C4-2B (cell line): ENCODE measurements around the gene GPR45.
A peak's percentile ranks its signal among the peaks of the same experiment; 100 is the strongest.

ENCODE experiments used
- H3K27ac ChIP-seq: fragments of 450-650 bp; 2 replicates; pipeline ENCODE4 v1.5.1; 2017
- ZFX ChIP-seq: fragments of 450-650 bp; IDR thresholded peaks from 2 replicates; pipeline ENCODE4 v1.6.1; 2017
- TF ChIP-seq, protein P1 (sequence below): fragments of 450-650 bp; conservative IDR thresholded peaks from 2 replicates; pipeline ENCODE4 v1.5.1; 2017; ENCODE audit warnings: mild to moderate bottlenecking

GPR45 gene

DNA sequence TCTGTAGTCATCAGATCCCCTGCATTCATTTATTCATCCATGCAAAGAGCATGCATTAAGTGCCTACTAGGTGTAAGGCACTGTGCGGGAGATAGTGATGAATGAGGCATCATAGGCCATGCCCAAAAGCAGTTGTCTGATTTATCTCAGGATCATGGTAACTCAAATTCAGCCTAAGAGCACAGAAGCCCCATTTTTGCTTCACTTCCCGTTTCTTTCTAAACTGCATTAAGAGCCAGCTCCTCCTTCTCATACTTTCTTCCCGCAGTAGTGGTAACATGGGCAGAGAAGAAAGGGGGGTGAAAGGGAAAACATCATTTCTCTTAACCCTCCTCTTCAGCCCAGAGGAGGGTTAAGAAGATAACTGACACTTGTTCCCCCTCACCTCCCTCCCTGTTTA is 2.9 kb downstream of the GPR45 start:
- TF ChIP-seq, protein P1, sequence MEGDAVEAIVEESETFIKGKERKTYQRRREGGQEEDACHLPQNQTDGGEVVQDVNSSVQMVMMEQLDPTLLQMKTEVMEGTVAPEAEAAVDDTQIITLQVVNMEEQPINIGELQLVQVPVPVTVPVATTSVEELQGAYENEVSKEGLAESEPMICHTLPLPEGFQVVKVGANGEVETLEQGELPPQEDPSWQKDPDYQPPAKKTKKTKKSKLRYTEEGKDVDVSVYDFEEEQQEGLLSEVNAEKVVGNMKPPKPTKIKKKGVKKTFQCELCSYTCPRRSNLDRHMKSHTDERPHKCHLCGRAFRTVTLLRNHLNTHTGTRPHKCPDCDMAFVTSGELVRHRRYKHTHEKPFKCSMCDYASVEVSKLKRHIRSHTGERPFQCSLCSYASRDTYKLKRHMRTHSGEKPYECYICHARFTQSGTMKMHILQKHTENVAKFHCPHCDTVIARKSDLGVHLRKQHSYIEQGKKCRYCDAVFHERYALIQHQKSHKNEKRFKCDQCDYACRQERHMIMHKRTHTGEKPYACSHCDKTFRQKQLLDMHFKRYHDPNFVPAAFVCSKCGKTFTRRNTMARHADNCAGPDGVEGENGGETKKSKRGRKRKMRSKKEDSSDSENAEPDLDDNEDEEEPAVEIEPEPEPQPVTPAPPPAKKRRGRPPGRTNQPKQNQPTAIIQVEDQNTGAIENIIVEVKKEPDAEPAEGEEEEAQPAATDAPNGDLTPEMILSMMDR = no peak
- TF ChIP-seq ZFX = no peak
- no peak overlapping the region for H3K27ac ChIP-seq

GRCh38 chr2:105248316-105249070 is 7.0 kb downstream of the GPR45 start:
- H3K27ac ChIP-seq = peak overlapping the region; percentile 11; the same call in 1 of the 2 replicates

GRCh38 chr2:105249181-105249580 is 7.6 kb downstream of the GPR45 start:
- TF ChIP-seq, protein P1 = no peak
- TF ChIP-seq ZFX = no peak
- peak overlapping the region; percentile 11; the same call in 1 of the 2 replicates for H3K27ac ChIP-seq

More at GRCh38 chr2:105248316-105249070, 7.0 kb downstream of the GPR45 start:
- no peak for TF ChIP-seq ZFX
- TF ChIP-seq, protein P1 = no peak

GRCh38 chr2:105249891-105250290 is 8.3 kb downstream of the GPR45 start:
- no peak for TF ChIP-seq ZFX
- TF ChIP-seq, protein P1 = no peak
- H3K27ac ChIP-seq = peak overlapping the region; percentile 17; the same call in 1 of the 2 replicates

DNA sequence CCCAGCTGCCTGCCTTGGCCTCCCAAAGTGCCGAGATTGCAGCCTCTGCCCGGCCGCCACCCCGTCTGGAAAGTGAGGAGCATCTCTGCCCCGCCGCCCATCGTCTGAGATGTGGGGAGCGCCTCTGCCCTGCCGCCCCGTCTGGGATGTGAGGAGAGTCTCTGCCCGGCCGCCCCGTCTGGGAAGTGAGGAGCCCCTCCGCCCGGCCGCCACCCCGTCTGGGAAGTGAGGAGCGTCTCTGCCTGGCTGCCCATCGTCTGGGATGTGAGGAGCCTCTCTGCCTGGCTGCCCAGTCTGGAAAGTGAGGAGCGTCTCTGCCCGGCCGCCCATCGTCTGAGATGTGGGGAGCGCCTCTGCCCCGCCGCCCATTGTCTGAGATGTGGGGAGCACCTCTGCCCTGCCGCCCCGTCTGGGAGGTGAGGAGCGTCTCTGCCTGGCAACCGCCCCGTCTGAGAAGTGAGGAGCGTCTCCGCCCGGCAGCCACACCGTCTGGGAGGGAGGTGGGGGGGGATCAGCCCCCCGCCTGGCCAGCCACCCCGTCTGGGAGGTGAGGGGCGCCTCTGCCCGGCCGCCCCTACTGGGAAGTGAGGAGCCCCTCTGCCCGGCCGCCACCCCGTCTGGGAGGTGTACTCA is 9.6 kb downstream of the GPR45 start:
- H3K27ac ChIP-seq = peak overlapping the region; percentile 32

DNA sequence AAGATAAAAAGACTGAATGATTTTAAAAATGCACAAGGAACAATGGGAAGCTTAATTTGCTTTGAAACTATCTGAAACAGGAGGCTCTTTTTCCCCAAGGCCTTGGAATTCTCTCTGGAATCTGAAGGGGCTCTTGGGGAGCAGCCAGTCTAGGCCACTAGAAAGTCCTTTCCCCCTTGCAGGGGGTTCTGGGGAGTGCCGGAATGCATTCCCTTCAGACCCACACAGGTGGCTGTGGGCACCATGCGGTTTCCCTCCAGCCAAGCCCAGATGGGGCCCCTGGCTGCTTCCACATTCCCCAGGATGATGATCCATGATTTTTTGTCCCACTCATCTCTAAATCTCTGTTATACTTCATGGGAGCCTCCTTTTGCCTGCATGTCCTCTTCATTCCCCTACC is 10.7 kb downstream of the GPR45 start:
- no peak for TF ChIP-seq ZFX
- TF ChIP-seq, protein P1 = no peak
- H3K27ac ChIP-seq = no peak overlapping the region

DNA sequence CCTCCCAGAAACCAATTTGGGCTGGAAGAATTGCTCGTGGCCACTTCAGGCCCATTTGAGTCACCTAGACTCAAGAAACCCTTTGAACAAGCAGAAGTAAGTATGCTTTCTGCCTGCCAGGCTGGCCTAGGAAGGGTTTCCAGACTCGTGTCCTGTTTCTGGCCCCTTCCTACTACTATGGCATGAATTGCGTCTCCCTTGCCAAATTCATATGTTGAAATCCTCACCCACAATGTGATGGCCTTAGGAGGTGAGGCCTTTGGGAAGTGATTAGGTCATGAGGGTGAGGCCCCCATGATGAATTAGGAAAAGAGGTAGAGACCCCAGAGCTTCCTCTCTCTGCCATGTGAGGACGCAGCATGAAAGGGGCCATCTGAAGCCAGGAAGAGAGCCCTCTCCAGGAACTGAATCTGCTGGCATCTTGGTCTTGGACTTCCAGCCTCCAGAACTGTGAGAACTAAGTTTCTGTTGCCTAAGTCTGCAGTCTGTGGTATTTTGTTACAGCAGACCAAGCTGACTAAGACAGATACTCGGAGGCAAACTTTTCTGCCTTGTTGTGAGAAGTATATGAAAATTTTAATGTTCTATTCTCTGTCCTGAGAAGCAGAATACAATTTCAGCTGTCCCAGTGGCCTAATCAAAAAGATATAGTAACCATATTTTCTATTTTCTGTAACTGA is 13.1 kb downstream of the GPR45 start:
- H3K27ac ChIP-seq = no peak overlapping the region
- TF ChIP-seq, protein P1 = no peak
- TF ChIP-seq ZFX = no peak
